Neural progenitor cell (in vitro differentiated cells): ENCODE measurements around the gene DAGLB.
"Not testable (repeated sequence)": the region's sequence is repeated elsewhere in the genome, so short reads cannot be mapped to it uniquely, and the experiment has no call there.

Source experiments
- CTCF ChIP-seq: fragments of 200-600 bp; sonication (generic); IDR thresholded peaks from 2 replicates; pipeline ENCODE4 v1.5.1; 2017; ENCODE audit warnings: antibody characterized with exemption, mild to moderate bottlenecking
- EZH2 ChIP-seq: fragments of 200-600 bp; sonication (generic); IDR thresholded peaks from 2 replicates; pipeline ENCODE4 v1.6.1; 2017; ENCODE audit warnings: antibody characterized with exemption, mild to moderate bottlenecking, moderate library complexity

- TF ChIP-seq CTCF, EZH2: not testable (repeated sequence)
These were observed 47.3 kb downstream of the DAGLB start for GRCh38 chr7:6400243-6401105.
